GM12878 (cell line): Measurements from ENCODE around the gene TMEM40. TPM values are rescaled to one million over a fixed set of nuclear protein-coding genes. Genes with fewer than 3 reads are reported as not detected.

Experiments
- ATAC-seq: fragments of 200-7000 bp; cut with Tn5 transposase; 3 replicates; pipeline ENCODE4 v1.9.1; 2020; ENCODE audit warnings: mild to moderate bottlenecking, moderate library complexity
- BruUV-seq: library from RNA; stranded (reverse); fragments of 400-500 nt; replicated peaks from 2 replicates; lab custom pipeline; 2021; lab: Mats Ljungman, UMichigan
- CTCF ChIA-PET: fragments of 300-600 bp; sonication (Branson Sonifier 250); formaldehyde crosslinking; extraction: SDS; loops from one replicate; lab custom pipeline; 2021; ENCODE audit warnings: inconsistent platforms; lab: Yijun Ruan, JAX
- POLR2A ChIA-PET: fragments of 350-600 bp; formaldehyde crosslinking; extraction: SDS; loops from one replicate; lab custom pipeline; 2021; ENCODE audit warnings: inconsistent platforms; lab: Charles Lee
- RAD21 ChIA-PET: fragments of 300-600 bp; sonication (Branson Sonifier 250); formaldehyde crosslinking; loops from one replicate; lab custom pipeline; 2023; ENCODE audit warnings: antibody characterized with exemption; ENCODE audit not compliant: unreplicated experiment; lab: Charles Lee
- SMC1A ChIA-PET: fragments of 300-600 bp; sonication (Branson Sonifier 250); formaldehyde crosslinking; loops from one replicate; lab custom pipeline; 2023; ENCODE audit not compliant: unreplicated experiment, uncharacterized antibody; lab: Charles Lee
- DNase-seq: peaks from one replicate; pipeline ENCODE4 v3.0.0-alpha.2; 2011; ENCODE audit warnings: low read depth, low spot score
- FAIRE-seq: peaks from 3 replicates; lab custom pipeline; 2011; peaks lifted over from hg19 to GRCh38; lab: Jason Lieb, UNC
- H2AFZ ChIP-seq: 2 replicates; pipeline ENCODE4 v1.6.0; 2011; ENCODE audit warnings: low read depth, low read length, control low read depth; ENCODE audit not compliant: control insufficient read depth
- H3K27ac ChIP-seq: 2 replicates; pipeline ENCODE4 v1.5.1; 2011; ENCODE audit warnings: control low read depth; ENCODE audit not compliant: control insufficient read depth, insufficient read depth
- H3K27me3 ChIP-seq, 2 experiments: replicated peaks in 1 of 2; 2 replicates each; pipeline versions ENCODE4 v1.6.0 to v1.6.1; 2011; ENCODE audit warnings: low read length in 1 of 2; ENCODE audit not compliant: control insufficient read depth in 2 of 2, insufficient read depth in 2 of 2
- H3K36me3 ChIP-seq, 2 experiments: 2 replicates each; pipeline ENCODE4 v1.5.1; 2011; ENCODE audit warnings: low read length in 1 of 2; ENCODE audit not compliant: control insufficient read depth in 2 of 2, insufficient read depth in 2 of 2
- H3K4me1 ChIP-seq: 2 replicates; pipeline ENCODE4 v1.6.1; 2011; ENCODE audit warnings: mild to moderate bottlenecking, low read length, moderate library complexity, mixed read lengths; ENCODE audit not compliant: control insufficient read depth, insufficient read depth
- H3K4me2 ChIP-seq: 2 replicates; pipeline ENCODE4 v1.6.0; 2011; ENCODE audit warnings: control low read depth; ENCODE audit not compliant: control insufficient read depth, insufficient read depth
- H3K4me3 ChIP-seq: fragments of 200-600 bp; sonication (generic); 2 replicates; pipeline ENCODE4 v1.5.1; 2016
- H3K79me2 ChIP-seq: 2 replicates; pipeline ENCODE4 v1.6.0; 2011; ENCODE audit warnings: low read length; ENCODE audit not compliant: control insufficient read depth, insufficient read depth
- H3K9ac ChIP-seq: 2 replicates; pipeline ENCODE4 v1.8.0; 2011; ENCODE audit warnings: low read length, control low read depth, mixed read lengths; ENCODE audit not compliant: control insufficient read depth, insufficient read depth
- H3K9me3 ChIP-seq: replicated peaks from 3 replicates; pipeline ENCODE4 v1.5.1; 2011; ENCODE audit warnings: mild to moderate bottlenecking, low read length; ENCODE audit not compliant: control insufficient read depth, insufficient read depth
- H4K20me1 ChIP-seq: 2 replicates; pipeline ENCODE4 v1.6.0; 2011; ENCODE audit not compliant: control insufficient read depth, insufficient read depth
- HSF1 ChIP-seq: fragments of 150-350 bp; IDR thresholded peaks from 2 replicates; pipeline ENCODE4 v1.6.1; 2014; ENCODE audit warnings: mild to moderate bottlenecking, low read depth, low read length
- SPI1 ChIP-seq: IDR thresholded peaks from 2 replicates; pipeline ENCODE4 v1.6.1; 2011; ENCODE audit warnings: low read depth, mild to moderate bottlenecking, low read length, moderate library complexity, borderline replicate concordance; ENCODE audit not compliant: insufficient read depth
- WGBS: methylation state at CpG from one replicate; pipeline ENCODE4 v1.1.6; 2016; ENCODE audit warnings: low lambda C conversion rate; ENCODE audit not compliant: insufficient replicate concordance, insufficient coverage; ENCODE audit errors: missing lambda C conversion rate; 5-methylcytosine and 5-hydroxymethylcytosine counted together
- in situ Hi-C: fragments of 300-500 bp; cut with MboI; formaldehyde crosslinking; loops from 9 replicates; pipeline ENCODE4 v1.14.3; 2018; ENCODE audit warnings: mixed read lengths
- intact Hi-C: fragments of 100-400 bp; cut with micrococcal nuclease; formaldehyde crosslinking; loops from one replicate; pipeline ENCODE4 v1.14.2; 2022; ENCODE audit not compliant: unreplicated experiment
- polyA plus RNA-seq, 11 experiments: library from polyadenylated mRNA; depleted of rRNA in 4 of 11; unstranded in 6 of 11; stranded (reverse) in 5 of 11; fragments of >200 nt; fragmentation: Nextera tagmentation in 4 of 11; fragmentation: Illumina TruSeq in 1 of 11; extraction: Ambion mirVana in 4 of 11; extraction: Trizol in 1 of 11; gene quantifications; 1 replicate in 1 of 11; 2 replicates in 10 of 11; pipeline versions ENCODE4 v1.2.1 to v1.2.3, GENCODE V29; 2011 to 2016; ENCODE audit warnings: inconsistent platforms in 2 of 11, missing spikeins in 2 of 11, low read depth in 1 of 11
- total RNA-seq, 4 experiments: library from RNA; depleted of rRNA in 3 of 4; stranded (reverse); fragments of >200 nt in 3 of 4; fragmentation: Illumina TruSeq in 1 of 4; extraction: Trizol in 1 of 4; gene quantifications; 2 replicates each; pipeline versions ENCODE4 v1.2.1 to v1.2.3, GENCODE V29; 2013 to 2021

TMEM40 gene
- total and polyA plus RNA-seq, 10 of the 15 experiments (the other 5 are each of a cell fraction or from before 2014, with no cell fraction given) = 0.10 to 0.46 (median 0.27) TPM; not detected in 3

DNA sequence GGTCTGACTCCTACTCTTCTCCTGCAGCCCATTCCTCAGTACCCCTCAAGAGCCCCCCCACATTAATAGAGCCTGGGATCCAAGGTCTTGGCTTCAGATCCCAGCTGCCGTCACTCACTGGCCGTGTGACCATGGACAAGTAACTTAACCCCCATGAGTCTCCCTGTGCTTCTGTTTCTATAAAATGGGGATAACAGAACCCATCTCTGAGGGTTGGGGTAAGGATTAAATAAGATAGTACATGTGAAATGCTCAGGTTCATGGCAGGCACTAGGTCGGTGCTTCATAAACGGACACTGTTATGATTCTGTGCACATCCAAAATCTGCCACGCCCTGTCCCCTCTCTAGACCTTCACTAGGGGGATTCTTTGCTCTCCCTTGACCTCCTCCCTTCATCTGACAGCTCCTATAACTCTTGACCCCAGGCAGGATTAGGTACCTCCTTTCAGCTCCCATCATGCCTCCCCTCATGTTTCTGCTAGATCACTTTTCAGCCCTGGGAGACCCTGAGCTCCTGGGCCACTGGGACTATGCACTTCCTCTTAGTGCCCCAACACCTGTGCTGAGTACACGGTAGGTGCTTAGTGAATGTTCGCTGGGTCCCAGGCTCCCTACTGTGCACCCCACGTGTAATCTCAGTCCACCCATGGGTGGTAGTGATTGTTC is 39.0 kb upstream of the TMEM40 start:
- BruUV-seq = no TSS peak
- no peak for FAIRE-seq

More for the DNA sequence above, 39.0 kb upstream of the TMEM40 start:
- Histone ChIP-seq H3K9ac (no peak overlapping the region), H3K4me1 (no peaks in the 10 kb centered on the region), H3K27ac (no peak overlapping the region), H3K9me3 (no peaks in the 10 kb centered on the region), H3K79me2 (no peaks in the 10 kb centered on the region), H4K20me1 (no peaks in the 10 kb centered on the region), H2AFZ (no peak overlapping the region), H3K27me3 (peaks cover 2 to 6% of the 10 kb centered on the region in 2 experiments)
- DNase-seq (no peak), ATAC-seq (peak; percentile 34; the same call in 2 of the 3 replicates)
- TF ChIP-seq HSF1 (no peak), SPI1 (0 out of 2 replicates have a peak, but pooled peaks have one; percentile 28)
- TF ChIP-seq, all 136 proteins: peak for 1
- ChIA-PET SMC1A (no interaction called here), RAD21 (no interaction called here), POLR2A (no interaction called here), CTCF (no interaction called here)
- no peaks in the 10 kb centered on the region for H3K36me3 ChIP-seq
- WGBS = 18% methylated on average over 8 of the region's 8 CpGs
- H3K4me3 ChIP-seq = no peak overlapping the region
- in situ Hi-C loops = no loop called here
- no peak overlapping the region for H3K4me2 ChIP-seq
- intact Hi-C loops = no loop called here
